Activated T-helper 17 cell treated with anti-CD3 and anti-CD28 coated beads, Interleukin-2, amount 50 U/mL, for 72 hours (primary cell): Measurements from ENCODE around the gene DDX6. TPM values are rescaled to one million over a fixed set of nuclear protein-coding genes. Genes with fewer than 3 reads are reported as not detected.
A peak's percentile ranks its signal among the peaks of the same experiment; 100 is the strongest.
"Not testable (repeated sequence)": the region's sequence is repeated elsewhere in the genome, so short reads cannot be mapped to it uniquely, and the experiment has no call there.

Source experiments
- ATAC-seq: fragments of 150-1000 bp; cut with Tn5 transposase; replicated peaks from 2 replicates; pipeline ENCODE4 v1.10.0; 2021; ENCODE audit warnings: mild to moderate bottlenecking, moderate library complexity
- H3K27ac Mint-ChIP-seq: one replicate; pipeline ENCODE4 v1.8.0; 2022; ENCODE audit warnings: mixed read lengths
- H3K27me3 Mint-ChIP-seq: one replicate; pipeline ENCODE4 v1.8.0; 2022; ENCODE audit warnings: mixed read lengths
- H3K36me3 Mint-ChIP-seq: one replicate; pipeline ENCODE4 v1.8.0; 2022; ENCODE audit warnings: low read depth, mild to moderate bottlenecking, mixed read lengths
- H3K4me1 Mint-ChIP-seq: one replicate; pipeline ENCODE4 v1.8.0; 2022; ENCODE audit warnings: mixed read lengths
- H3K4me3 Mint-ChIP-seq: one replicate; pipeline ENCODE4 v1.8.0; 2022; ENCODE audit warnings: mild to moderate bottlenecking, mixed read lengths
- H3K9me3 Mint-ChIP-seq: one replicate; pipeline ENCODE4 v1.8.0; 2022; ENCODE audit warnings: mixed read lengths
- total RNA-seq, 2 donors: library from RNA; stranded (reverse); gene quantifications; one replicate each; pipeline ENCODE4 v1.2.3, GENCODE V29; 2022

The DDX6 gene, protein sequence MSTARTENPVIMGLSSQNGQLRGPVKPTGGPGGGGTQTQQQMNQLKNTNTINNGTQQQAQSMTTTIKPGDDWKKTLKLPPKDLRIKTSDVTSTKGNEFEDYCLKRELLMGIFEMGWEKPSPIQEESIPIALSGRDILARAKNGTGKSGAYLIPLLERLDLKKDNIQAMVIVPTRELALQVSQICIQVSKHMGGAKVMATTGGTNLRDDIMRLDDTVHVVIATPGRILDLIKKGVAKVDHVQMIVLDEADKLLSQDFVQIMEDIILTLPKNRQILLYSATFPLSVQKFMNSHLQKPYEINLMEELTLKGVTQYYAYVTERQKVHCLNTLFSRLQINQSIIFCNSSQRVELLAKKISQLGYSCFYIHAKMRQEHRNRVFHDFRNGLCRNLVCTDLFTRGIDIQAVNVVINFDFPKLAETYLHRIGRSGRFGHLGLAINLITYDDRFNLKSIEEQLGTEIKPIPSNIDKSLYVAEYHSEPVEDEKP
- total RNA-seq: 100 to 1,000 TPM; 149 to 209 TPM

- peak; percentile 61 for ATAC-seq
- Mint-ChIP-seq H3K36me3 (peaks cover 55% of the 10 kb centered on the region), H3K27me3 (no peaks in the 10 kb centered on the region), H3K4me1 (peaks cover 5% of the 10 kb centered on the region), H3K4me3 (peak within 1 kb of the TSS; percentile 91), H3K27ac (peak within 1 kb of the TSS; percentile 99), H3K9me3 (no peaks in the 10 kb centered on the region)
These were observed at the start of gene DDX6 for GRCh38 chr11:118791111-118791960. DDX6 (minus strand) TSS chr11:118791164; CDS start chr11:118786251, 4,913 bp downstream.

DNA sequence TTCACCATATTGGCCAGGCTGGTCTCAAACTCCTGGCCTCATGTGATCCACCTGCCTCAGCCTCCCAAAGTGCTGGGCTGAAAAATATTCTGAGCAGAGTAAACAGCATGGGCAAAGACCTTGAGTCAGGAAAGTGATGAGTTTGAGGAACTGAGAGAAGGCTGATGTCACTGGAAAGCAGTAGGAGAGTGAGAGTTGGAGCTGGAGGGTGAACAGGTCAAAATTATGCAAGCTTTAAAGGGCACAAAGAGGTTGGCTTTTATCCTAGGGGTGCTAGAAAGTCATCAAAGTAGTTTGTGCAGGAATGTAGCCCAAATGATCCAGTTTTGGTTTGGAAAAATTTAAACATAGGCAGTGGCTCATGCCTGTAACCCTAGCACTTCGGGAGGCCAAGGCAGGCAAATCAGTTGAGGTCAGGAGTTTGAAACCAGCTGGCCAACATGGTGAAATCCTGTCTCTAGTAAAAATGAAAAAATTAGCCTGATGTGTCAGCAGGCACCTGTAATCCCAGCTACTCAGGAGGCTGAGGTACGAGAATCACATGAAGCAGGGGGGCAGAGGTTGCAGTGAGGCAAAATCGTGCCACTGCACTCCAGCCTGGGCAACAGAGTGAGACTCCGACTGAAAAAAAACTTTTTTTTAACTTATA lies 48.1 kb upstream of the DDX6 start:
- Mint-ChIP-seq H3K9me3 (no peaks in the 10 kb centered on the region), H3K36me3 (no peaks in the 10 kb centered on the region), H3K4me3 (peak overlapping the region; percentile 13), H3K27ac (peak overlapping the region; percentile 37), H3K4me1 (peaks cover 30% of the 10 kb centered on the region), H3K27me3 (no peaks in the 10 kb centered on the region)
- peak; percentile 49 for ATAC-seq

- no peaks in the 10 kb centered on the region for H3K9me3 Mint-ChIP-seq
- no peak for ATAC-seq
- H3K27me3 Mint-ChIP-seq: no peaks in the 10 kb centered on the region
- H3K4me1 Mint-ChIP-seq: peaks cover 28% of the 10 kb centered on the region
- no peak overlapping the region for H3K4me3 Mint-ChIP-seq
- no peak overlapping the region for H3K27ac Mint-ChIP-seq
- H3K36me3 Mint-ChIP-seq: no peaks in the 10 kb centered on the region
These were observed 46.9 kb upstream of the DDX6 start for GRCh38 chr11:118837868-118838267.

GRCh38 chr11:118834427-118835028 lies 43.6 kb upstream of the DDX6 start:
- H3K4me1 Mint-ChIP-seq: peaks cover 17% of the 10 kb centered on the region
- peak overlapping the region; percentile 20 for H3K27ac Mint-ChIP-seq
- H3K27me3 Mint-ChIP-seq: no peaks in the 10 kb centered on the region
- H3K9me3 Mint-ChIP-seq: no peaks in the 10 kb centered on the region
- peak; percentile 19 for ATAC-seq
- no peaks in the 10 kb centered on the region for H3K36me3 Mint-ChIP-seq
- H3K4me3 Mint-ChIP-seq: peak overlapping the region; percentile 65

DNA sequence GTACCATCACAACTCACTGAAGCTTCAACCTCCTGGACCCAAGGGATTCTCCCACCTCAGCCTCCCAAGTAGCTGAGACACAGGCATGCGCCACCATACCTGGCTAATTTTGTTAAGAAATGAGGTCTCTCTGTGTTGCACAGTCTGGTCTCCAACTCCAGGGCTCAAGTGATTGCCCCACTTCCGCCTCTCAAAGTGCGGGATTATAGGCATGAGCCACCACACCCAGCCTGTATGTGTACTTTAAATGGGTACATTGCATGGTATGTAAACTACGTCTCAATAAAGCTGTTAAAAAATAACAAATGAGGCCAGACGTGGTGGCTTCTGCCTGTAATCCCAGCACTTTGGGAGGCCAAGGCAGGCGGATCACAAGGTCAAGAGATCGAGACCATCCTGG lies 36.2 kb upstream of the DDX6 start:
- H3K4me3 Mint-ChIP-seq: no peak overlapping the region
- no peaks in the 10 kb centered on the region for H3K36me3 Mint-ChIP-seq
- no peaks in the 10 kb centered on the region for H3K4me1 Mint-ChIP-seq
- H3K27me3 Mint-ChIP-seq: no peaks in the 10 kb centered on the region
- no peak overlapping the region for H3K27ac Mint-ChIP-seq
- ATAC-seq: no peak
- no peaks in the 10 kb centered on the region for H3K9me3 Mint-ChIP-seq

DNA sequence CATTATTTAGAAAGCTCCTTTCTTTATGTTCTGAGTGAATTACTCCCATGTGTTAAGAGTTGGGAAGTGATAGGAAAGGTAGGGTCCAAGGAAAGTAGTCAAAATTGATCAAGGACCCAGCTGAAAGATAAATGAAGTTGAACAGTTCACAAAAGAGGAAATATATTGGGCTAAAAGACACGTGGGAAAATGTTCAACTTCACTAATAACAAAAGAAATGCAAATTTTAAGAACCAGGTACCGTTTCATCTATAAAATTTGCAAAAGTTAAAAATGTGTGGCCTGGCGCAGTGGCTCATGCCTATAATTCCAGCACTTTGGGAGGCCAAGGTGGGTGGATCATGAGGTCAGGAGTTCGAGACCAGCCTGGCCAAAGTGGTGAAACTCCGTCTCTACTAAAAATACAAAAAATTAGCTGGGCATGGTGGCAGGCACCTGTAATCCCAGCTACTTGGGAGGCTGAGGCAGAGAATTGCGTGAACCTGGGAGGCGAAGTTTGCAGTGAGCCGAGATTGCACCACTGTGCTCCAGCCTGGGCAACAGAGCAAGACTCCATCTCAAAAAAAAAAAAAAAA lies 32.1 kb upstream of the DDX6 start:
- H3K4me3 Mint-ChIP-seq, H3K36me3 Mint-ChIP-seq, H3K27ac Mint-ChIP-seq, H3K9me3 Mint-ChIP-seq, ATAC-seq, H3K27me3 Mint-ChIP-seq, H3K4me1 Mint-ChIP-seq: not testable (repeated sequence)

DNA sequence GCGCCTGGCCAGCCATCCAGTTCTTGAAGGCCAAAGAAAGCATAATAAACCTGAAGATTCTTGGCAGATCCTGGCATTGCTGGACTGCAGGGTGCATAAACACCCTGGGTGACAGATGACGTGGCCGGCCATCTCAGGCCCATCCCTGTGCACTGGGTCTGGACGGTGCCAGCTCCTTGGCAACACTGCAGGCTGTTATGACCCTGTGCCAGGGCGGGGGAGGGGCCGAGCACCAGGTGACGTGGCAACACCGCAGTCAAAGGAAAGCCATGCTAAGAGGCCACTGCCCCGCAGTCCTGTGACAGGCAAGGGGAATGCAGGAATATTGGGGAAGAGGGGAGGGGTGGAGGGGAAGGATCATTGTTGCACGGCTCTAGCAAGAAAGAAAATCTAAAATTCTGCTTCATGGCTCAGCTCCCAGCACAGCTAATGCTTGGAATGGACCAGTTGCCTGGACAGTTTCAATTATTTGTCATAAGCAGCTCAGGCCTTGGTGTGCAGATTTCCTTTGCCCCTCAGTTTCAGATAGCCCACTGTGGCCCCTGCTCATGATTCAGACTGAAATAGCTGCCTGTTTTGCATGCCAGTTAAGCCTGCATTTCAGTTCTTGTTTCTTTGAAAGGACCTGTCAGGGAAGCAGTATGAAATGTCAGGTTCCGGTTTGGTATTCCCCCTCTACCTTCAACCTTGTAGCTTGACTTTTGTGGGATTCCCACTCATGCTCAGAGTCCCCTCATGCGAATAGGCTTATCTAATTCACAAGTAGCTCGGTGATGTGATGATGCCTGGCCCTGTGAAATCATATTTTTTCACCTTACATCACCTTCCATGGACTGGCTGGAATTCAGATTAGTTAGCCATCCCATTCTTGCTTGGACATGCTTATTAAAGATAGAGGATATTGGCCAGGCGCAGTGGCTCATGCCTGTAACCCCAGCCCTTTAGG lies 29.7 kb upstream of the DDX6 start:
- peak; percentile 95 for ATAC-seq
- H3K36me3 Mint-ChIP-seq: no peaks in the 10 kb centered on the region
- peaks cover 4% of the 10 kb centered on the region for H3K4me1 Mint-ChIP-seq
- peak overlapping the region; percentile 66 for H3K27ac Mint-ChIP-seq
- no peaks in the 10 kb centered on the region for H3K9me3 Mint-ChIP-seq
- no peaks in the 10 kb centered on the region for H3K27me3 Mint-ChIP-seq
- peak overlapping the region; percentile 55 for H3K4me3 Mint-ChIP-seq

- not testable (repeated sequence) for H3K4me1 Mint-ChIP-seq, H3K36me3 Mint-ChIP-seq, H3K27me3 Mint-ChIP-seq, H3K27ac Mint-ChIP-seq, H3K9me3 Mint-ChIP-seq, ATAC-seq
- H3K4me3 Mint-ChIP-seq: peak overlapping the region; percentile 55
These were observed 29.0 kb upstream of the DDX6 start for GRCh38 chr11:118820025-118820379.

- peaks cover 4% of the 10 kb centered on the region for H3K4me1 Mint-ChIP-seq
- ATAC-seq: no peak
- H3K27me3 Mint-ChIP-seq: no peaks in the 10 kb centered on the region
- no peak overlapping the region for H3K27ac Mint-ChIP-seq
- no peaks in the 10 kb centered on the region for H3K36me3 Mint-ChIP-seq
- H3K4me3 Mint-ChIP-seq: no peak overlapping the region
- H3K9me3 Mint-ChIP-seq: no peaks in the 10 kb centered on the region
These were observed 28.5 kb upstream of the DDX6 start for GRCh38 chr11:118819334-118820024.

DNA sequence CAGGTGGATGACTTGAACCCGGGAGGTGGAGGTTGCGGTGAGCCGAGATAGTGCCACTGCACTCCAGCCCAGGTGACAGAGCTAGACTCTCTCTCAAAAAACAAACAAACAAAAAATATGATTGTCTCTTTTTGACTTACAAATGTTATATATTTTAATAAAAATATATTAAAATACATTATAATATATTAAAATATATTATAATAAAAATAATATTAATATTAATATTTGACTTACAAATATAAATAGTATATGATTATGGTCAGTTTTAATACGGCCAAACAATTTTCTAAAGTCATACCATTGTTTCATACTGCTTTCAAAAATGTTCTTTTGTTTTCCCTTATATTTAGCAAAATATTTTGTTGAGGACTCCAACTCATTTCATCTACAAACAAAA lies 27.2 kb upstream of the DDX6 start:
- no peak for ATAC-seq
- H3K4me1 Mint-ChIP-seq: peaks cover 4% of the 10 kb centered on the region
- H3K36me3 Mint-ChIP-seq: no peaks in the 10 kb centered on the region
- no peak overlapping the region for H3K27ac Mint-ChIP-seq
- H3K4me3 Mint-ChIP-seq: no peak overlapping the region
- no peaks in the 10 kb centered on the region for H3K9me3 Mint-ChIP-seq
- H3K27me3 Mint-ChIP-seq: no peaks in the 10 kb centered on the region

GRCh38 chr11:118813551-118813950 lies 22.6 kb upstream of the DDX6 start:
- H3K4me3 Mint-ChIP-seq: no peak overlapping the region
- ATAC-seq: no peak
- H3K36me3 Mint-ChIP-seq: no peaks in the 10 kb centered on the region
- H3K9me3 Mint-ChIP-seq: no peaks in the 10 kb centered on the region
- H3K27me3 Mint-ChIP-seq: no peaks in the 10 kb centered on the region
- no peak overlapping the region for H3K27ac Mint-ChIP-seq
- no peaks in the 10 kb centered on the region for H3K4me1 Mint-ChIP-seq

DNA sequence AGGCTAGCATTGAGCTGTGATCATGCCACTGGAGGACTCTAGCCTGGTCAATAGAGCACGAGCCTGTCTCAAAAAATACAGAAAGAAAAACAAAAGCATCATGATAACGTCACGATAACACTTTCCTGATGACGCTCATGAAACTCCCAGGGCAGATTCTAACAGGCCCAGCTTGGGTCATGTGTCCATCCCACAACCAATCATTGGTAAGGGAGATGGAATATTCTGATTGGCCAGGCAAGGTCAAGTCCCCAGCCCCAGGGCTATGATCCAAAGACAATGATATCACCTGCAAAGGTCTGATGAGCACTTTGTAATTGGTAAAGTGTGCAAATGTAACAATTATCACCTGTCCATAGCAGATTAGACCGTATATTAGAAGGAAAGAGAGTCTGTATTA lies 21.5 kb upstream of the DDX6 start:
- Mint-ChIP-seq H3K27me3 (no peaks in the 10 kb centered on the region), H3K27ac (no peak overlapping the region), H3K36me3 (no peaks in the 10 kb centered on the region), H3K4me3 (no peak overlapping the region), H3K4me1 (no peaks in the 10 kb centered on the region), H3K9me3 (no peaks in the 10 kb centered on the region)
- no peak for ATAC-seq
